GM19043 (cell line): ENCODE data around the gene PCP4L1.
A peak's percentile ranks its signal among the peaks of the same experiment; 100 is the strongest.

ENCODE experiments used
- ATAC-seq: cut with Tn5 transposase; IDR thresholded peaks from one replicate; pipeline ENCODE4 v1.9.1; 2021; ENCODE audit warnings: low read depth; ENCODE audit not compliant: unreplicated experiment

The PCP4L1 gene

GRCh38 chr1:161261261-161262235 lies 3.0 kb downstream of the PCP4L1 start:
- no peak for ATAC-seq

DNA sequence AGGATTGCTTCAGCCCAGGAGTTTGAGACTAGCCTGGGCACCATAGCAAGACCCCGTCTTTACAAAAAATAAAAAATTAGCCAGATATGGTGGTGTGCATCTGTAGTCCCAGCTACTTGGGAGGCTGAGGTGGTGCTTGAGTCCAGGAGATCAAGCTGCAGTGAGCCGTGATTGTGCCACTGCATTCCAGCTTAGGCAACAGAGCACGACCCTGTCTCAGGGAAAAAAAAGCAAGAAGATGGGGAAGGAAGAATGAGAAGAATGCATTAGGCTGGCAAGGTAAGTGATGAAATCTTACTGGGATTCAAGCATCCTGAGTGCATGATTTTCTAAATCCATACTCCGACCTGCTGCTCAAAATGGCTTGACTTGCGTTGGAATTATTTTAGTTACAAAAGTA lies 6.8 kb downstream of the PCP4L1 start:
- no peak for ATAC-seq

DNA sequence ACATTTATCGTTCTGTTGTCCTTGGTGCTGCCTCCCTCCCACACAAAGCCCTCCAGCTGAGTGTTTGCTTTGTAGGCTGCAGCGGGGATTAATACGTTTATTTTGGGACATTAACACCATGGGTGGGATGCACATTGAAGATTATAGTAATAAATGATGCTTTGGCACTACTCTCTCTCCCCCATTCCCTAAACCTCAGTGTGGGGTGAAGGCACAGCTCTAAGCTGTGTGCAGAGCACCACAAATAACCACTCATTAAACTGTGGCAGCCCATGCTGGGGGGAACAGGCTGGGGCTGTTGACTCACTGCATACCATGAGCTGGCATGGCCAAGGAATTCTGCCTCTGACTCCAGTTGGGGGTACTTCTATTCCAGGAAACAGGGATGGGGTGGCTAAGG lies 7.7 kb downstream of the PCP4L1 start:
- ATAC-seq = no peak

GRCh38 chr1:161266836-161267235 lies 8.3 kb downstream of the PCP4L1 start:
- no peak for ATAC-seq

DNA sequence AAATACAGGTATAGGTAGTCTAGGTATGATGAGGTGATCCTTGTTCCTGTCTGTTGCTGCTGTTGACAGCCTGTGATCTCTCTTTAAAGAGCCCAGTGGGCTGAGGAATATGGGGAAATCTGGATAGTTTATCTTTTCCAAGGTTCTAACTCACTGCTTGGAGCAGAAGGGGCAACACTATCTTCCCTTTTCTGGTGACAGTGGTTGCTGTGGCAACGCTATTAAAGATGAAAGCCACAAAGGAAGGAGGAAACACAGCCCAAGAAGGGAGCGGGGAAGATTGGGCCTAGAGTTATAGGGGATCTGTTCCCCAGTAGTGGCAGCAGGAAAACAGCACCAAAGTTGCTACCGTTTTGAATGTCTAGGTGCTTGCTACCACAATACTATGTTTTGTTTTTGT lies 8.8 kb downstream of the PCP4L1 start:
- no peak for ATAC-seq

DNA sequence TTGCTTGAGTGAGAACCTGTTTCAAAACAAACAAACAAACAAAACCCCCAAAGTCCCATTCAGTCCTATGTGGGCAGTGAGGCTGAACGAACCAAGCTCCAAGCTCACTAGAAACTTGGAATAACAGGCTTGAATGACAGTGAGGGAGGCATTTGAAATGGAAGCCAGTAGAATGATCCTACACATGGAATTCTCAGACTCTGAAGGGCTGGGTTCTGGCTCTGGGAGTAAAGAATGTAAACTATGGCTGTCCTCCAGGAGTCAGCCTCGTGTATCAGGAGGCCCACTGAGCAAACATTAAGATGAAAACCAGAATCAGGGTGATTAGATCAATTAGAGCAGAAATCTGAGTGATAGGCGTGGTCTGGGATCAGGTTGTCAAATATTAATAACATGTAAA lies 14.9 kb downstream of the PCP4L1 start:
- no peak for ATAC-seq

- no peak for ATAC-seq
These were observed 16.3 kb downstream of the PCP4L1 start for GRCh38 chr1:161274874-161275273.

DNA sequence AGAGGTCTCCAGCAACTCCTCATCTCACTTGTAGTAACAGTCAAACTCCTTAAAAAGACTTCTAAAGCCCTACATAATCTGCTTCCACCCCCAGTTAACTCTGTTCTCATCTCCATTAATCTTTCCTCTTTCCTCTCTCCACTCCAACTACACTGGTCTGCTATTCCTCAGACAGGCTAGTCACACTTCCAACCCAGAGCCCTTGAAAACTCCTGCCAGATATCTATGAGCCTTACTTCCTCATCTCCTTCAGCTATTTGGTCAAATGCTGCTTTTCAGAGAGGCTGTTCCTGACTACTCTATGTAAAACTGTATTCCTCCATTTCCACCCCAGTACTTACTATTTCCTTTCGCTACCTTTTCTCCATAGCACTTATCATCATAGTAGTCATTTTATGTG lies 24.4 kb downstream of the PCP4L1 start:
- no peak for ATAC-seq

GRCh38 chr1:161285113-161285512 lies 26.6 kb downstream of the PCP4L1 start:
- no peak for ATAC-seq

GRCh38 chr1:161285521-161285920 lies 27.0 kb downstream of the PCP4L1 start:
- no peak for ATAC-seq

DNA sequence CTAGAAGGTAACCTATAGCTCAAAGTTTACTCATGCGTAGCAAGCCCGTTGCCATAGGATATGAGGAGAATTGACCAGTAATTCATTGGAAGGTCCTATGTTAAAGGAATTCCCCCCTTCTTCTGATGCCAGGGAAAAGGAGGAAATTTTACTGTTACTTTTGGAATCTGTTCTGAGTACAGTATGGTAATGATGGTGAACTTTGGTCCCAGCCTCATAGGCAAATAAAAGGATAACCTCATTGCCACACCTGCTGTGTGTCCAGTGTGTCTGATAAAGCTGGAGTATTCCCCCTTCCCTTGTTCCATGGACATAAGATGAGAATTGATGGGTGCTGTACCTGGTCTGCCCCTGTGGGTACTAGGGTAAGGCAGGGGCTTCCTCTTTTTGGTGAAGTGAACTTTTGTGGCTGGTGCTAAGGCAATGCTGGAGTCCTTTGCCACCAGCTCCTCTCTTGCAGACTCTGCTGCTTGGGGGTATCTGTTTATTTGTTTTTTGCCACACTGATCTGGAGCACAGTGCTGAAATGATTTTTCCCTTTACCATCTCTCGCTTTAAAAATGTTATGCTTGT lies 29.0 kb downstream of the PCP4L1 start:
- ATAC-seq = no peak

GRCh38 chr1:161290779-161291178 lies 32.2 kb downstream of the PCP4L1 start:
- no peak for ATAC-seq

DNA sequence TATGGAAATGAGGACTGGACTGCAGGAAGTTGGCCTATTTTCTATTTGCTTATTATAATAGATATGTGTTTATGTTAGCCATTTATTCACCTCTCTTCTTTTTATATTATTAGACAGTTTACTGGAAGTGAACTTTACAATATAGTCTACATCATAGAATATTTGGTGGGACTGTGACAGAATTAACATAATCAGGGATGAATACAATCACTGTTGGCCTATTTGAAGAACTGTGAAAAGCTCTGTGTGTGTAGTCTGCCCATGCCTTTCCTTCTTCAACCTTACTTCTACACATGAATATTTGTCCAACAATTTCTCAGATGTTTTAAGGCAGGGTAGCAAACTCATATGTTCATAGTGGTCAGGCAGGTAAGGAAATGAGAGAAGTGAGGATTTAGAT lies 38.9 kb downstream of the PCP4L1 start:
- ATAC-seq = no peak

- ATAC-seq = peak; percentile 47
These were observed 39.6 kb downstream of the PCP4L1 start for GRCh38 chr1:161298116-161298515.

DNA sequence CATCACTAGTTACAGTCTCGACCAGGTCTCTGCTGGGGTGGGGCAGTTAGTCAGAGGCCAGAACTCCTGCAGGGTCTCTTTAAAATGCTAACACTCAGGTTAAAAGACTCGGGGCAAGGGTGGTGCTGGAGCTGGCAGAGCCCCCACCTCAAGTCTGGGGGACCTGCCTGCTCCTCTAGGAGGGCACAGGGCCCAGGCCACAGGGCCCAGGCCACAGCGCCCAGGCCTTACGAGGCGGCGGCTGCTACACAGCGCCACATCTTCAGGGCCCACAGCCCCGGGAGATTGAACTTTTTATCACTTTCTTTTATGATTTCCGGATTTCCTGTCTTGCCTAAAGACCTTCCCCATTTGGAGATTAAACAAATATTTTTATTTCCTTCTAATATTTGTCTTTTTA lies 40.8 kb downstream of the PCP4L1 start:
- ATAC-seq = no peak

- no peak for ATAC-seq
These were observed 41.9 kb downstream of the PCP4L1 start for GRCh38 chr1:161300478-161300877.

DNA sequence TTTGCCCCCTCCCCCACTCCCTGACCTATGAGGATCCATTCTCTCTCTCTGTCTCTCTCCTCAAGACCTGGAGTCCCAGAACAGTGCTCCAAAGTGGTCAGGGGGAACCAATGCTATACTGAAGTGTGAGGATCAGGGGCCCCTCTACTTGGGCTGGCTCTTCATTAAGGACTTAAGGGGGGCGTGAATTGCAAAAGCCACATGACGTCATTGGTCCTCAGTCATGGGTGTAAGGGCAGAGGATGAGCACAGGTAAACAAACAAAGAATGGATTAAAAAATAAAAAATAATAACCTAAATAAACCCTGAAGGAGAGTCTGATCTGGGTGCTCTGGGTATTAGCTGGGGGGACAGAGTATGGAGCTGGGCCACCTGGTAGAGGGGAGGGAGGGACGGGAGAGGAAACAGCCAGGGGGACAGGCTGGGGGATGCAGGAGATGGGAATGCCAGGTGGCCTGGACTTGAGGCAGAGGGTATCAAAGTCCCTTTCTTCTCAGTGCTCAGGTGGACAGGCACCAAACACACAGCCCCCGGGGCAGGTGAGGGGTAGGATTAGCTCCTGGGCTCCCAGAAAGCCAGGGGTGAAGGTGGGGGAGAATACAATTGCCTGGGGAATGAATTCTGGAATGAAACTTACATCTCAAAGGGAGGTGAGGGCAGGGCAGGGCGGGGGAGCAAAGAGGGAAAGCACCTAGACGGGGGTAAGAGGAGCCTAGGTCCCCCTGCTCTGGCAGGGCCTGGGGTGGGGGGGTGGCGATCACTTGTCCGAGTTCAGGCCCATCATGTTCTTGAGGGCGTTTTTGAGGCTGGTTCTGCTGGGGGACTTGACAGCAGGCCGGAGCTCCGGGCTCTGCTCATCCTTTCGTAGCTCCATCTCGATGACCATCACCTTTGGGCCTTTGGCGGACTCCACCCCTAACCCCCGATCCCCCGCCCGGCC lies 46.7 kb downstream of the PCP4L1 start:
- no peak for ATAC-seq

DNA sequence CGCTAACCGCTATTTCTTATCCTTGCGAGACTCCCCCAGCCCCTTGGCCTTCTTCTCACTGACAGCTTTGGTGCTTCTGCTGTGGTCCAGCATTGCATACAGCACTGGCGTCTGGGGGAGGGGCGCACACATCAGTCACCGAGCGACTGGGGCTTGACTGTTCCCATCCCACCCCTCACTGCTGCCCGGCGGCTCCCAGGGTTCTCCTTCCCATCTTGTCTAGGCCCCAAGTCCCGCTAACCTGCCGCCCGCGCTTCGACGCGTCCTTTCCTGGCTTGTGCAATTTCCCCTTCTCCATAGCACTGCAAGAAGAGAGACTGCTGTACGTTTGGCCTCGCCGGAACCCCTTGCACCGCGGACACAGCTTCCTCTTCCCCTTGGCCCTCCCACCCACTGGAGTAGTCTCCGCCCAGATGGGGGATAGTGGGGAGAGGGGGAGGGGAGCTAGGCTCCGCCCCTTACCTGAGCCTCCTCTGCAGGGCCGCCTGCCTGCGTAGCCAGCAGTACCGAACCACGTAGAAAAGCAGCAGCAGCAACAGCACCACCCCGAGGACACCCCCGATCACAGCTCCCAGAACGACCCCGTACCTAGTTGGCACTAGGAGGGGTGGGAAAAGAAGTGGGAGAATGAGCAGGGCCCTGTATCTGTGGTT lies 47.4 kb downstream of the PCP4L1 start:
- ATAC-seq = peak; percentile 69

DNA sequence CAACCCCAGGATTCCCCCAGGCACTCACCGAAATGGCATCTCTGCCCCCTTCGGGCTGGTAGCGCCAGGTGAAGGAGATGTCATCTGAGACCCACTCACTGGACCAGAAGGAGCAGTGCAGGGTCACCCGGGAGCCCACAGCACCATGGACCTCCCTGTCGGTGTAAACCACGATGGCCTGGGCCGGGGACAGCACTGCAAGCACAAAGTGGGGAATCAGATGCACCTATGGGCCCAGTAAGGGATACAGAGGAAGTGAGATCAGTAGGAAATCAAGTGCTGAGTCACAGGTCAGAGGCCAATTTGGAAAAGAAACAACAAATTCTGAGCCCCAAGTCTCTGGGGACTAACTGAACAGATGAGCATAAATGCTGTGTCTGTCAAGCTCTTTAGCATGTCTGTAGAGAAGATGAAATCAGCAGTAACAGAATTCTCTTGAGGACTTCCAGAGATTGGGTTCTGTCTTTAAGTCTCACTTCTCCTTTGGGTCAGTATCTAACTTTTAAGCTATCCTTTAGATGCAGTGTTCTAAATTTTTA lies 48.8 kb downstream of the PCP4L1 start:
- ATAC-seq = no peak
